ENCODE results near the gene TNP2. TPM values are rescaled to one million over a fixed set of nuclear protein-coding genes. Genes with fewer than 3 reads are reported as not detected.
"Not testable (repeated sequence)": the region's sequence is repeated elsewhere in the genome, so short reads cannot be mapped to it uniquely, and the experiment has no call there.

The TNP2 gene
- total RNA-seq, 1 donor from 2014 or later: not detected

- Histone ChIP-seq H3K27me3 (no peaks in the 10 kb centered on the region), H3K4me3 (no peak overlapping the region), H3K4me1 (peaks cover 17% of the 10 kb centered on the region), H3K27ac (no peak overlapping the region), H3K9me3 (no peaks in the 10 kb centered on the region), H3K36me3 (no peaks in the 10 kb centered on the region)
- no peak for DNase-seq (ENCODE audit: extremely low spot score in 2 of 2)
- intact Hi-C loops (cut with DNase I): no loop called here
- TF ChIP-seq POLR2A (IDR thresholded peaks at IDR 0.05) (no peak), CTCF (IDR thresholded peaks at IDR 0.05) (no peak), POLR2AphosphoS5 (IDR thresholded peaks at IDR 0.05; ENCODE audit: insufficient read depth in 1 of 2, low read depth in 1 of 2) (no peak)
These were observed 30.9 kb upstream of the TNP2 start for GRCh38 chr16:11299865-11300559.

- H3K27me3 ChIP-seq; DNase-seq (ENCODE audit: extremely low spot score in 2 of 2); intact Hi-C loops (cut with DNase I); H3K9me3 ChIP-seq; H3K4me3 ChIP-seq; H3K27ac ChIP-seq; H3K36me3 ChIP-seq: not testable (repeated sequence)
- peaks cover 17% of the 10 kb centered on the region for H3K4me1 ChIP-seq
These were observed 29.9 kb upstream of the TNP2 start for GRCh38 chr16:11298950-11299547.

- intact Hi-C loops (cut with DNase I): no loop called here
- TF ChIP-seq POLR2A (IDR thresholded peaks at IDR 0.05): no peak
- TF ChIP-seq POLR2AphosphoS5 (IDR thresholded peaks at IDR 0.05; ENCODE audit: insufficient read depth in 1 of 2, low read depth in 1 of 2): no peak
- TF ChIP-seq CTCF (IDR thresholded peaks at IDR 0.05): no peak
- no peak for DNase-seq (ENCODE audit: extremely low spot score in 2 of 2)
- Histone ChIP-seq H3K27me3 (no peaks in the 10 kb centered on the region), H3K4me3 (no peak overlapping the region), H3K9me3 (no peaks in the 10 kb centered on the region), H3K27ac (no peak overlapping the region), H3K4me1 (peaks cover 17% of the 10 kb centered on the region), H3K36me3 (no peaks in the 10 kb centered on the region)
These were observed 29.2 kb upstream of the TNP2 start for GRCh38 chr16:11298143-11298900.

- Histone ChIP-seq H3K4me1 (peaks cover 17% of the 10 kb centered on the region), H3K27ac (no peak overlapping the region), H3K27me3 (no peaks in the 10 kb centered on the region), H3K36me3 (no peaks in the 10 kb centered on the region), H3K4me3 (peak overlapping the region in 1 of 2 donors; percentile 9), H3K9me3 (no peaks in the 10 kb centered on the region)
- TF ChIP-seq POLR2AphosphoS5 (IDR thresholded peaks at IDR 0.05; ENCODE audit: insufficient read depth in 1 of 2, low read depth in 1 of 2) (peak in 1 of 2 donors; percentile 51), CTCF (IDR thresholded peaks at IDR 0.05) (no peak)
- intact Hi-C loops (cut with DNase I): no loop called here
- no peak for DNase-seq (ENCODE audit: extremely low spot score in 2 of 2)
These were observed 28.5 kb upstream of the TNP2 start for GRCh38 chr16:11297492-11298142.

GRCh38 chr16:11296706-11297491, 27.8 kb upstream of the TNP2 start:
- Histone ChIP-seq H3K4me3 (peak overlapping the region in 1 of 2 donors; percentile 9), H3K27ac (no peak overlapping the region), H3K27me3 (no peaks in the 10 kb centered on the region), H3K36me3 (no peaks in the 10 kb centered on the region), H3K4me1 (peaks cover 17% of the 10 kb centered on the region), H3K9me3 (no peaks in the 10 kb centered on the region)
- TF ChIP-seq CTCF (IDR thresholded peaks at IDR 0.05) (no peak), POLR2A (IDR thresholded peaks at IDR 0.05) (no peak), POLR2AphosphoS5 (IDR thresholded peaks at IDR 0.05; ENCODE audit: insufficient read depth in 1 of 2, low read depth in 1 of 2) (peak in 1 of 2 donors; percentile 37)
- intact Hi-C loops (cut with DNase I): no loop called here
- DNase-seq (ENCODE audit: extremely low spot score in 2 of 2): no peak
